HCT116 (cell line): ENCODE data around the gene MFGE8. TPM values are rescaled to one million over a fixed set of nuclear protein-coding genes. Genes with fewer than 3 reads are reported as not detected.

Source experiments
- ATAC-seq: fragments of 200-7000 bp; cut with Tn5 transposase; 2 replicates; pipeline ENCODE4 v1.9.1; 2020; ENCODE audit warnings: mild to moderate bottlenecking, moderate library complexity
- BruUV-seq: library from RNA; stranded (reverse); fragments of 400-500 nt; replicated peaks from 2 replicates; lab custom pipeline; 2021; lab: Mats Ljungman, UMichigan
- CTCF ChIA-PET: fragments of 300-600 bp; sonication (Branson Sonifier 250); formaldehyde crosslinking; loops from one replicate; lab custom pipeline; 2021; ENCODE audit warnings: antibody characterized with exemption; lab: Charles Lee
- POLR2A ChIA-PET: fragments of 300-600, 350-600 bp; sonication (Branson Sonifier 250); formaldehyde crosslinking; loops from one replicate; lab custom pipeline; 2021; ENCODE audit warnings: antibody characterized with exemption; lab: Charles Lee
- RAD21 ChIA-PET, 2 experiments: fragments of 300-600 bp; sonication (Branson Sonifier 250); formaldehyde crosslinking; loops; one replicate each; lab custom pipeline; 2023; ENCODE audit warnings: low total read pairs in 2 of 2; ENCODE audit not compliant: uncharacterized antibody in 2 of 2, unreplicated experiment in 2 of 2, low non-redundant PET in 1 of 2; lab: Charles Lee
- DNase-seq: peaks from one replicate; pipeline ENCODE4 v3.0.0-alpha.2; 2010; ENCODE audit warnings: low read depth, low spot score
- H2AFZ ChIP-seq: fragments of 200-600 bp; shearing (Covaris generic), sonication (generic); 2 replicates; pipeline ENCODE4 v1.6.1; 2017; ENCODE audit warnings: low read depth, mixed run types, mixed read lengths, antibody characterized with exemption, low read length; ENCODE audit not compliant: poor library complexity, severe bottlenecking
- H3K27ac ChIP-seq: 2 replicates; pipeline ENCODE4 v1.5.1; 2012; ENCODE audit warnings: low read depth, low read length
- H3K27me3 ChIP-seq: fragments of 200-600 bp; sonication (generic); 2 replicates; pipeline ENCODE4 v1.6.1; 2016; ENCODE audit warnings: mixed run types, low read length, mixed read lengths; ENCODE audit not compliant: insufficient read depth
- H3K36me3 ChIP-seq, 2 experiments: fragments of 200-500 bp in 1 of 2; fragments of 200-600 bp in 1 of 2; sonication (Bioruptor generic) in 1 of 2; sonication (generic) in 1 of 2; 2 replicates each; pipeline versions ENCODE4 v1.5.1 to v1.6.1; 2014 to 2016; ENCODE audit warnings: low read length in 2 of 2, inconsistent platforms in 1 of 2, mixed read lengths in 1 of 2, mixed run types in 1 of 2; ENCODE audit not compliant: insufficient read depth in 2 of 2, control insufficient read depth in 1 of 2
- H3K4me1 ChIP-seq, 2 experiments: fragments of 200-600 bp in 1 of 2; sonication (generic) in 1 of 2; 2 replicates each; pipeline versions ENCODE4 v1.5.1 to v1.6.1; 2012 to 2017; ENCODE audit warnings: low read length in 2 of 2, inconsistent platforms in 1 of 2, mild to moderate bottlenecking in 1 of 2, mixed read lengths in 1 of 2, mixed run types in 1 of 2, moderate library complexity in 1 of 2; ENCODE audit not compliant: insufficient read depth in 2 of 2, control insufficient read depth in 1 of 2
- H3K4me2 ChIP-seq: fragments of 200-600 bp; sonication (generic); 2 replicates; pipeline ENCODE4 v1.6.1; 2017; ENCODE audit warnings: mixed run types, low read length, mixed read lengths
- H3K4me3 ChIP-seq, 2 experiments: fragments of 200-600 bp in 1 of 2; sonication (generic) in 1 of 2; replicated peaks in 1 of 2; 2 replicates each; pipeline ENCODE4 v1.5.1; 2011 to 2016; ENCODE audit warnings: low read length in 2 of 2, control low read depth in 1 of 2, low read depth in 1 of 2, mild to moderate bottlenecking in 1 of 2, mixed read lengths in 1 of 2, mixed run types in 1 of 2
- H3K79me2 ChIP-seq: fragments of 200-600 bp; sonication (generic); 2 replicates; pipeline ENCODE4 v1.6.1; 2017; ENCODE audit warnings: mild to moderate bottlenecking, mixed run types, low read length, moderate library complexity, mixed read lengths; ENCODE audit not compliant: insufficient read depth
- H3K9ac ChIP-seq: fragments of 200-600 bp; sonication (generic); 2 replicates; pipeline ENCODE4 v1.6.1; 2016; ENCODE audit warnings: low read length, mixed read lengths
- H3K9me2 ChIP-seq: fragments of 200-600 bp; sonication (generic), shearing (Covaris generic); 2 replicates; pipeline ENCODE4 v1.6.1; 2017; ENCODE audit warnings: mixed run types, mild to moderate bottlenecking, moderate library complexity; ENCODE audit not compliant: insufficient read depth
- H3K9me3 ChIP-seq, 2 experiments: fragments of 200-500 bp in 1 of 2; fragments of 200-600 bp in 1 of 2; sonication (Bioruptor generic) in 1 of 2; sonication (generic) in 1 of 2; 2 replicates each; pipeline ENCODE4 v1.6.1; 2014 to 2017; ENCODE audit warnings: low read length in 2 of 2, mixed read lengths in 2 of 2, inconsistent platforms in 1 of 2, low read depth in 1 of 2, mild to moderate bottlenecking in 1 of 2, mixed run types in 1 of 2, moderate library complexity in 1 of 2; ENCODE audit not compliant: control insufficient read depth in 1 of 2, insufficient read depth in 1 of 2
- H4K20me1 ChIP-seq: fragments of 200-600 bp; sonication (generic), shearing (Covaris generic); 2 replicates; pipeline ENCODE4 v1.6.1; 2017; ENCODE audit warnings: mixed run types, mild to moderate bottlenecking, moderate library complexity; ENCODE audit not compliant: insufficient read depth
- EGR1 ChIP-seq: IDR thresholded peaks from 2 replicates; pipeline ENCODE4 v1.6.1; 2012; ENCODE audit warnings: low read depth
- EZH2 ChIP-seq: fragments of 200-600 bp; sonication (generic); IDR thresholded peaks from 2 replicates; pipeline ENCODE4 v1.6.1; 2017; ENCODE audit warnings: antibody characterized with exemption, mixed run types
- EZH2phosphoT487 ChIP-seq: fragments of 200-600 bp; IDR thresholded peaks from 2 replicates; pipeline ENCODE4 v1.6.1; 2018; ENCODE audit warnings: antibody characterized with exemption, borderline replicate concordance
- JUND ChIP-seq: IDR thresholded peaks from 2 replicates; pipeline ENCODE4 v1.6.1; 2012
- POLR2AphosphoS5 ChIP-seq: IDR thresholded peaks from 2 replicates; pipeline ENCODE4 v1.6.1; 2011; ENCODE audit warnings: mild to moderate bottlenecking, low read depth, low read length, moderate library complexity
- REST ChIP-seq: IDR thresholded peaks from 2 replicates; pipeline ENCODE4 v1.6.1; 2012; ENCODE audit warnings: low read depth
- SIN3A ChIP-seq: IDR thresholded peaks from 2 replicates; pipeline ENCODE4 v1.6.1; 2012; ENCODE audit warnings: low read depth
- SP1 ChIP-seq: IDR thresholded peaks from 2 replicates; pipeline ENCODE4 v1.6.1; 2012; ENCODE audit warnings: low read depth
- SRF ChIP-seq: IDR thresholded peaks from 2 replicates; pipeline ENCODE4 v1.6.1; 2012; ENCODE audit warnings: low read depth
- ZBTB33 ChIP-seq: IDR thresholded peaks from 2 replicates; pipeline ENCODE4 v1.6.1; 2011; ENCODE audit warnings: mild to moderate bottlenecking, low read length, moderate library complexity; ENCODE audit not compliant: insufficient replicate concordance; ENCODE audit errors: extremely low read depth
- ZFX ChIP-seq: fragments of 450-650 bp; IDR thresholded peaks from 2 replicates; pipeline ENCODE4 v1.6.1; 2017
- intact Hi-C: fragments of 100-400 bp; cut with micrococcal nuclease; formaldehyde crosslinking; loops from 2 replicates; pipeline ENCODE4 v1.10.0; 2022
- total RNA-seq: library from RNA; stranded (reverse); gene quantifications from one replicate; pipeline ENCODE4 v1.2.1, GENCODE V29; 2021; ENCODE audit not compliant: unreplicated experiment

The MFGE8 gene
- total RNA-seq, 1 experiment from 2014 or later, result 70.7 TPM

GRCh38 chr15:88932271-88932874 is 19.2 kb upstream of the MFGE8 start:
- intact Hi-C loops, result no loop called here
- no peak for DNase-seq
- no peaks in the 10 kb centered on the region for H3K9me3 ChIP-seq
- H3K9me2 ChIP-seq, result 0 out of 2 replicates have a peak, but pooled peaks cover 3% of the 10 kb centered on the region
- H3K36me3 ChIP-seq, result no peaks in the 10 kb centered on the region
- CTCF ChIA-PET, result no interaction called here
- H3K27me3 ChIP-seq, result no peaks in the 10 kb centered on the region
- POLR2A ChIA-PET, result no interaction called here
- H4K20me1 ChIP-seq, result no peaks in the 10 kb centered on the region
- H3K4me1 ChIP-seq, result peaks cover 5 to 7% of the 10 kb centered on the region in 2 experiments; a peak in 3 of 4 replicates
- H3K4me3 ChIP-seq, result no peak overlapping the region
- no peak for ATAC-seq
- no peak for TF ChIP-seq ZFX
- TF ChIP-seq, all 23 proteins: peak for 0
- Histone ChIP-seq H3K79me2 (no peaks in the 10 kb centered on the region), H3K9ac (no peak overlapping the region), H3K4me2 (no peak overlapping the region), H2AFZ (no peak overlapping the region), H3K27ac (no peak overlapping the region)
- no TSS peak for BruUV-seq
- RAD21 ChIA-PET, result no interaction called here

- no peaks in the 10 kb centered on the region for H3K9me3 ChIP-seq
- no peak overlapping the region for H2AFZ ChIP-seq
- no peak for DNase-seq
- no peaks in the 10 kb centered on the region for H4K20me1 ChIP-seq
- ChIA-PET RAD21 (no interaction called here), POLR2A (no interaction called here), CTCF (no interaction called here)
- no peak for TF ChIP-seq EGR1
- TF ChIP-seq POLR2AphosphoS5, result no peak
- TF ChIP-seq JUND, result no peak
- no peak for TF ChIP-seq ZBTB33
- TF ChIP-seq SIN3A, result no peak
- no peak for TF ChIP-seq EZH2
- TF ChIP-seq SP1, result no peak
- TF ChIP-seq ZFX, result no peak
- TF ChIP-seq EZH2phosphoT487, result no peak
- TF ChIP-seq SRF, result no peak
- no peak for TF ChIP-seq REST
- H3K4me3 ChIP-seq, result no peak overlapping the region
- H3K27me3 ChIP-seq, result no peaks in the 10 kb centered on the region
- H3K79me2 ChIP-seq, result no peaks in the 10 kb centered on the region
- no peaks in the 10 kb centered on the region for H3K36me3 ChIP-seq
- no peak for ATAC-seq
- H3K27ac ChIP-seq, result no peak overlapping the region
- no peak overlapping the region for H3K9ac ChIP-seq
- H3K4me2 ChIP-seq, result no peak overlapping the region
- intact Hi-C loops, result no loop called here
- H3K9me2 ChIP-seq, result peaks cover 3% of the 10 kb centered on the region; the same call in 1 of the 2 replicates
- no TSS peak for BruUV-seq
- H3K4me1 ChIP-seq, result peaks cover 5 to 7% of the 10 kb centered on the region in 2 experiments; a peak in 3 of 4 replicates
These were observed 17.4 kb upstream of the MFGE8 start for GRCh38 chr15:88930579-88930978.
